Right renal pelvis (tissue), 4 donors: Measurements from ENCODE around the gene ADAMTS2. TPM values are rescaled to one million over a fixed set of nuclear protein-coding genes. Genes with fewer than 3 reads are reported as not detected.
"Not testable (repeated sequence)": the region's sequence is repeated elsewhere in the genome, so short reads cannot be mapped to it uniquely, and the experiment has no call there.

Experiments used
- DNase-seq, 4 donors: peaks; one replicate each; pipeline ENCODE4 v3.0.0-alpha.2; 2013; ENCODE audit warnings: low read depth in 4 of 4, low spot score in 3 of 4, missing footprints in 1 of 4
- polyA plus RNA-seq, 4 donors: library from polyadenylated mRNA; unstranded; fragments of 120-200 nt; gene quantifications; one replicate each; pipeline ENCODE4 v1.2.1, GENCODE V29; 2013; ENCODE audit not compliant: insufficient read length in 4 of 4

The ADAMTS2 gene
- polyA plus RNA-seq, 4 donors: 10.9 to 15.5 (median 11.5) TPM

DNA sequence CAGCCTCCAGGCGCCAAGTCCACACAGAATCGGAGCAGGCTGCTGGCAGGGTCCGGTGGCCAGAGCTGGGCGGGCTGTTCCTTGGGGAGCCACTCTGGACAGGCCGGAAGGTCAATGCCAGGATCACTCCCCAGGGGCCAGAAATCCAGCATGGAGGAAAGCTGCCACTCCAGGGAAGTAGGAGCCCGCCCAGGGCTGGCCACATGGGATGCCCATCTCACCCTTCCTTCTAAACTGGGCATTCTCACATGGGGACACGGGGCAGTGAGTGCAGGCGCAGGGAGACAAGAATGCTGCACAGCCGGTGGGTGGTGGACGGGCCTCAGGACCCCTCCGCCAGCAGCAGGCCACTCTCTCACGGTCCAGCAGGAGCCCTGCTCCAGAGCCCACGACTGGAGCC lies 58.2 kb downstream of the ADAMTS2 start:
- no peak for DNase-seq

DNA sequence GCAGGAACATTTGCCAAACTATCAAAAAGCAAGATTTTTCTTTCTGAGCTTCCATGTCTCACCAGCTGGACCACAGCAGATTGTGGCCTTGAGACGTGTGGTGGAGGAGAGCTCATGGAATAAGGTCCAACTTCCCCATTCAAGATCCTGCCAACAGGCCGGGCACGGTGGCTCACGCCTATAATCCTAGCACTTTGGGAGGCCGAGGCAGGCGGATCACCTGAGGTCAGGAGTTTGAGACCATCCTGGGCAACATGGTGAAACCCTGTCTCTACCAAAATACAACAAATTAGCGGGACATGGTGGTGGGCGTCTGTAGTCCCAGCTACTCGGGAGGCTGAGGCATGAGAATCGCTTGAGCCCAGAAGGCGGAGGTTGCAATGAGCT lies 59.5 kb downstream of the ADAMTS2 start:
- DNase-seq: not testable (repeated sequence)

DNA sequence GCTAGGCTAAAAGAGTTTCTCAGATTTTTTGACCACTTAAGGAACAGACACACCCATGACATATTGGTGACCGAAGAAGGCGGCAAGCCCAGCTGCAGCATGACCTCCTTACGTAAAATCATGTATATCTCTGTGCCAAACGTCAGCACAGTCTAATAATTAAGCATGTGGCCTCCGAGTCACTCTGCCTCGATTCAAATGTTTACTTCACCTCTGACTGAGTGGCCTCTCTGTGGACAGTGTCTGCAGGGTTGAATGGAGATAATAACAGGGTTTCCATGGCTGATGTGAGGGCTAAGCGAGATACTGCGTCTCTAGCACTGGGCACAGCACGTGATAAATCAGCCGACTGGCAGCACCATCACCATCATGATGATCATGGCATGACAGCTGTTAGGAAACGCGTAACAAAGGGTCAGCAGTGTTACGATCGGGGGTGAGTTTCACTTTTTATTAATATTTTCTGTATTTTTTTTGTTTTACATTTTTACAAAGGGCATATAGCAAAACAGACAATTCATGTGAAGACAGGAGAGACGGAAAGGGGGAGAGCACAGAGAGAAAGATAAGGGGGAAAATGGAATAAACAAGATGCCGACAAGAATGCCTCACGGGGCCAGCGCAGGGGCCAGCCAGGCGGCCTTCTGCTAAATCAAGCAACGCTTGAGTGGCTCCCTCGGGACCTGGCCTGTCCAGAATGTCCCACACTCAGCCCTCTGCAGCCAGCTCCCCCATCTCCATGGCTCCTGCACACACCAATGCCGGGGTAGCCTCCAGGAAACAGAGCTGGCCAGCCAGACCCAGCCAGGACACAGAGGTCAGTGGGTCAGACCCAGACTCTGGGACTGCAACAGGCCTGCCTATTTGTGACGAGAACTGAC lies 60.3 kb downstream of the ADAMTS2 start:
- no peak for DNase-seq

DNA sequence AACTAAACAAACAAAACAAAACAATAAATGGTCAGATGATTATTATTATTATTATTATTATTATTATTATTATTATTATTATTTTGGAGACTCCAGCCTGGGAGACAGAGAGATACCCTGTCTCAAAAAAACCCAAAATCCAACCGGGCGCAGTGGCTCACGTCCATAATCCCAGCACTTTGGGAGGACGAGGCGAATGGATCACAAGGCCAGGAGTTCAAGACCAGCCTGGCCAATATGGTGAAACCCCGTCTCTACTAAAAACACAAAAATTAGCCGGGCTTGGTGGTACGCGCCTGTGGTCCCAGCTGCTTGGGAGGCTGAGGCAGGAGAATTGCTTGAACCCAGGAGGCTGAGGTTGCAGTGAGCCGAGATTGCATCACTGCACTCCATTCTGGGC lies 61.4 kb downstream of the ADAMTS2 start:
- not testable (repeated sequence) for DNase-seq

DNA sequence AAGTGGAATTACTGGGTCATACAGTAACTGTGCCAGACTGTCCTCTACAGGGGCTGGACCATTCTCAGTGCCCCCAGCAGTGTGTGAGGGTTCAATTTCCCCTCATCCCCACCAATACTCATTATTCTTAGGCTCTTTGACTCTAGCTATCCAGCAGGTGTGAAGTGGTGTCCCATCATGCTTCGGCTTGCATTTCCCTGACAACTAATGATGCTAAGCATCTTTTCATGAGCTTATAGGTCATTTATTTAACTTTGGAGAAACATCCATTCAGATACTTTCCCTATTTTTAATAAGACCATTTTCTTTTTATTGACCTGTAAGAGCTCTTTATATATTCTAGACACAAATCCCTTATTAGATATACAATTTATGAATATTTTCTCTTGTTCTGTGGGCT lies 63.6 kb downstream of the ADAMTS2 start:
- no peak for DNase-seq

DNA sequence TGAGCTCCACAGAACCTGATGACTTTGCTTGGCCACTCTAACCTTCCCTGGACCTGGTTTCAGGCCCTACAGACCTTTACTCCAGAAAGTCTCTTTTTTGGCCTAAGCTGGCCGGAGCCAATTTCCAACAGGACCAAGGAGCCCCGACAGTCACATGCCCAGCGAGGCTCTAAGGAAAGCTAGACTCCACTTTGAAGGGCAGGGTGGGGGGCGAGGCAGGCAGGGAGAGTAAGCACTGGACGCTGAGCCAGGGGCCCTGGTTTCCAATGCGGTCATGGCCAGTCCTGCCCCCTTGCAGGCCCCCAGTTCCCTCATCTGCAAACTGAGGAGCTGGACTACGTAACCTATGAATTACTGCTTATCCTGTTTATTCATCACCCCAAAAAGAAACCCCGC lies 65.2 kb downstream of the ADAMTS2 start:
- DNase-seq: no peak

DNA sequence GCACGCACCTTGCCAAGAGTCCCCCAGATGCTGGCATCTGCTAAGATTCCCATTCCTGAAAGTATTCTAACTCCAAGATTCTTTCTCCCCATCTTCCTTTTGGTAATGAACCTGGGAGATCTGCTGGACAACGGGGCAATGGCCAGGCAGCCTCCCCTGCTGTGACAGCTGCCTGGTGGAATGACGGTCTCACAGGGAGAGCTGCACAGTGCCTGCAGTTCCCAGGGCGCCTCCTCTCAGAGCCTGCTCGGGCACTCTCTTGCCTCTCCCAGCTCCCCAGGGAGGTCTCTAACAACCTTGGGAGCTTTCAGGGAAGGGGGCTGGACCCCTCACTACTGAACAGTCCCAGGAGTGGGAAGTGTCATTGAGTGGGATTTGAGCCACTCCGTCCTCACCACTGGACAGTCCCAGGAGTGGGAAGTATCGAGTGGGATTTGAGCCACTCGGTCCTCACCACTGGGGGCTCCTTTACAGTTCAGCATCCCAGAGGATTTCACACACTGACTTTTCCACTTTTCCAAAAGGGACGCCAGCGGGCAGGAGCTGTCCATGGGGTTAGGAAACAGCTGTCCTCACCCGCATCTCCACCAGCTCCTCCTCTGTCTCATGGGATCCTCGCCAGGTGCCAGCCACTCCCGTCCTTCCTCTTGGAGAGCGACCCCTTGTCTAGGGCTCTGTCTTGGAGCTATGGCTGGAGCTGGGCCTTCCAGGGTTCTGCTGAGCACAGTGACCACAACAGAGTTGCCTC lies 65.7 kb downstream of the ADAMTS2 start:
- no peak for DNase-seq

DNA sequence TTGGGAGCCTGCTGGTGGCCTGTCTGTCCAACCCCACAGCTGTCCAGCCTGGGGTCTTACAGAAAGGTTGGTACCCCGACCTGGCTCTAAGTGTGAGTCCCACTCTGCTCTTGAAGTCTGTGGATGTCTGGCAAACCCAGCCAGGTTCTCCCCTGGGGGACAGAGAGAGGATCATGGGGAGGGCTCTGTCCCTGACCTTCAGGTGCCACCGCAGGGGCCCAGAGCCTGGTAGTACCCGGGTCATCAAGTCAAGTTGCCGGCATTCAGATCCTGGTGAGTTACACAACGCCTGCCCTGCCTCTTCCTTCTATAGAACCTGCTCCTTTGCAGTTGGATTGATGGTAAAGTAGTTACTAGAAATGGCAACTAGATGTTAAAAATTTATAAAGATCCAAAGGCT lies 66.7 kb downstream of the ADAMTS2 start:
- no peak for DNase-seq

DNA sequence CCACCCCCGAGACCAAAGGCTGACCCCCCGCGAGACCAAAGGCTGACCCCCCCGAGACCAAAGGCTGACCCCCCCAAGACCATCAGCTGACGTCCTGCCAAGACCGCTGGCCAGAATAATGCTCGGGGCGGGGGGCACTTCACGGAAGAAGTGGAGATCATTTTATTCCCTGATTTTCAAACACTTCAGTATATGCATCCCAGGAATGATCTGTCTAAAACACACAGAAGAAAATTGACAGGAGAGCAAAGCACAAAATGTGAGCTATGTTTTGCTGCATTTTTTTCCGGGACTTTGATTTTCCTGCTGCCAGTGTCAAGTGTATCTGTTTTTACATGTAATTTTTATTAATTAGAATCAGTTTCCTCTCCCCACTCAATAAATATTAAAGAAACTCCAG lies 67.1 kb downstream of the ADAMTS2 start:
- DNase-seq: no peak

DNA sequence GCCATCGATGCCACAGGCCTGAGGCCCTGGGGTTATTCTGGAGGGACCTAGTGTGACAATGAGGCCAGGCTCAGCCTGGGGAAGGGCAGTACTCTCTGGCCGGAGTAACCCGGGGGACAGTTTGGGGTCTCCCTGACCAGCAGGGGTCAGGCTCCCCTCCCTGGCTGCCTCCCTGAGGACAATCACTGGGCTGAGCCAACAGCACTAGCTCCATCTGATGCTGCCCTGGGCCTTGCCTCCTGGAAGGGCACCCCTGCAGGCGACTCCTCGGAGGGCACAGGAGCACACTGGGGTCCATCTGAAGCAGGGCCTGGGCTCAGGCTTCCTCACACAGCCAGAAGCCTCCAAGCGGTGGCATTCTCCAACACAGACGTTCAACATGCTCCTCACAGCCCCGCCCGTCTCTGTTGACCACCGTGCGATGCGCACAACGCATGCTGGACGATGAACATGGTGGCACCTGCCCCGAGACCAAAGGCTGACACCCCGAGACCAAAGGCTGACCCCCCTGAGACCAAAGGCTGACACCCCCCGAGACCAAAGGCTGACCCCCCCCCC lies 68.3 kb downstream of the ADAMTS2 start:
- DNase-seq: no peak

DNA sequence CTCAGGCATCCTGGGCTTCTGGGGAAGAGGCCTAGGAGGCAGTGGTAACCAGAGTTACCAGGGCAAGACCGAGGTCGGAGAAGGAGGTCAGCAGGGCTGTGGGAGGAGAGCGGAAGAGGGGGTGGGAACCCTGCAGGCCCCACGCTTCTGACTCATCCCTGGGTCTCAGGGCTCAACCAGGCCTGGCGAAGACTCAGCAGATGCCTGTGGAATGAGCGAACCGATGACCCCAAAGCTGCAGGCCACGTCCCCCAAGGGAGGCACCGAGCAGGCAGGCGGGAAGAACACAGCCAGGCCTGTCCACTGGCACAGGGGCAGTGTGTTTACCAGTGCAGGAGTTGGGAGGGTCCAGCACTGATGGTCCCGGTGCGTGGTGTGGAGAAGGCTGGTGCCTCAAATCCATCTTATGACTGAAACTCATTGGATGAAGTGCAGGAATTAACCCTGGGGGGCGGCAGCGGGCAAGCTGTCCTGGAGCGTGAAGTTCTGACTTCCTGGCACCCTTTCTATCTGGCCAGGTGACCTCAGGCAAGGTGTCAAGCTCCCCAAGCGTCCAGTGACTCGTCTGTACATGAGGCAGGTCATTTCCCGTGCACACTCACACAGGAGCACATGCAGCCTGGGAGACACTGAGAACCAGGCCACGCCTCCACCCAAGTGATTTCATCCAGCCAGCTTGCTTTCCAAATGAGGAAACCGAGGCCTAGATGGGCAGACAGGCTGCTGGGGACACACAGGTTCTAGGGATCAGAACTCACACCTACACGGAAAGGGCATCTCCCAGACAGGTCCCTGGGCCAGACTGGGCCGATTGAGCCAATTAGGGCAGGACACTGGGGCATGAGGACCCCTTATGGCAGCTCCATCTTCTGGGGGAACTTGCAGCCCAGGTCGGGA lies 69.1 kb downstream of the ADAMTS2 start:
- DNase-seq: no peak

DNA sequence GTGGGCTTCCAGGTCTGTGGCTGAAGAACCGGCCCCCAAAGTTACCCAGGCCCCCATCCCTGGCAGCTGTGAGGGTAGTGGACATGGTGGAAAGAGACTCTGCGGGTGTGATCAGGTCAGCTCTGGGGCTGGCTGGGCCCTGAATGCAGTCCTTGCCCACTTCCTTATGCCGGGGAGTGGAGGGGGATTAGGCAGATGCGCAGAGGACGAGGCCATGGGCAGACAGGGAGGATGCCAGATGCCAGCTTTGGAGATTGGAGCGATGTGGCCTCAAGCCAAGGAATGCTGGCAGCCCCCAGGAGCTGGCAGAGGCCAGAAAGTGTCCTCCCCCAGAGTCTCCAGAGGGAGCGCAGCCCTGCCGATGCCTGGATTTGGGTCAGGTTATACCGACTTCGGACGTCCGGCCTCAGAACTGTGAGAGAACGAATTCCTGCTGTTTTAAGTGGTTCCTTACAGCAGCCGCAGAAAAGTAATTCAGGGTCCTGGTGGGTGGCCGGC lies 69.8 kb downstream of the ADAMTS2 start:
- DNase-seq: no peak

DNA sequence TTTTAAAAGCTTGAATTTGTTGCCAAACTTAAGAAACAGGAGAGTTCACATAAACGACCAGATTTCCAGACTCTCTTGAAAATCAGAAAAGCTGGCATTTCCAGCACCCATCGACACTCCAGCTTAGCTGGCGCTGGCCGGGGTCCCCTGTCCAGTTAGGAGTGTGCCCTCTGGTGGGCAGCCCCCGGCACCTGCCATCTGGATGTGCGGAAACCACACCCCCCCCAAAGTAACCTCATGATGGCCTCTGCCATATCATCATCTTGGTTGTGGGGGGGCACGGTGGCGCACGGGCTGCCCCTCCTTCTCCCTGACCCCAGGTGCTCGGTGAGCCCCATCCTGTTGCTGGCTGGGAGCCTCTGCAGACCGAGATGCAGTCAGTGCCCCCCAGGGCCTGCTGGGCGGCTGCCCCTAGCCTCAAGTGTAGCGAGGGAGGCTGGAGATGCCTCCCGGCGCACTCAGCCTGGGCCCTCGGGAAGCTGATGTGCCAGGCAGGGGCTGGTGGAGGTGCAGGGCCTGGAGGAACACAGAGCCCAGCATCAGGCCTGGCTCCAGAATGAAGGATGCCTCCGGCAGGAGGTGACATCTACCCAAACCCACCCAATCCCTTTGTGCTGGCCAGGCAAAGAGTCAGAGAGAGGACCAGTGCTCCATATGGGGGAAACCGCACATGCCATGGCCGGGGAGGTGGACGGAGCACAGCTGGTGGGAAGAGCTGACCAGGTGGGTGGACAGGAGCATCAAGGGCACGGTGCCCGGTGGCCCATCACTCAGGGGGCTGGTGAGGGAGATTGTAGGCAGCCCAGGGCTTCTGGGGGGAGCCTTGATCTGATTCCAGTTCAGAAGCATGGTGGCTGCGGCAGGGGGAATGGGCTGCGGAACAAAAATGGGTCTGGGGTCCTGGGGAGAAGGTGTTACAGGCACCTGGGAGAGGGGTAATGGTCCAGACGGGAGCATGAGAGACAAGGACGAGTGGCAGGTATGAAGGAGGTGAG lies 70.6 kb downstream of the ADAMTS2 start:
- DNase-seq: no peak

DNA sequence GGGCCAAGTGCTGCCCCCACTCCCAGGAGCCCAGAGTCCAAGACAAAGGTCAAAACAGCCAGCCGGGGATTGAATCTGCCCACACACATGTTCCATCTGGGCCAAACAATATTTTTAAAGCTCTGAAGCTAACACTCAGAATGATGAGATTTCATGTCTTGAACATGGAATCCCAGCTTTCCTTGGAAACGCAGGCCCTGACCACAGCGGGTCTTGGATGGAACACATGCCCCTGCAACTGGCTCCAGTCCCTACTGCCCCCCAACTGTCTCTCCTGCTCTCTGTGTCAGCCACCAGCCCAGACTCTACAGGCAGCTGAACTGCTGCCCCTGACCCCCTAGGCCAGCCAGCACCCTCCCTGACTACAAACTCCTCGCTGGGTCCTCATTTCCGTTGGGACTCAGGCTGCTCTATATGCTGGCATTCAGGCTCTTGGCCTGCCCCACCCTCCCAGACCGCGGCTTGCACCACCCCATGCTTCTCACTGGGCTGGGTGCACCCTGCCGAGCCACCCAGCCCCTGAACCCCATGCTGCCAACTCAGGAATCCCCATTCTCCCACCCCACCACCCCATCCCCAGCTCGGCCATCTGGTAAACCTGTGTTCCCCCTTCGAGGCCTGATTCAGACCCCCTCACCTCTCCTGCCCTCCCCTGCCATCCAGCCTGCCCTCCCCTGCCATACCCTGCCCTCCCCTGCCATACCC lies 71.7 kb downstream of the ADAMTS2 start:
- DNase-seq: no peak

DNA sequence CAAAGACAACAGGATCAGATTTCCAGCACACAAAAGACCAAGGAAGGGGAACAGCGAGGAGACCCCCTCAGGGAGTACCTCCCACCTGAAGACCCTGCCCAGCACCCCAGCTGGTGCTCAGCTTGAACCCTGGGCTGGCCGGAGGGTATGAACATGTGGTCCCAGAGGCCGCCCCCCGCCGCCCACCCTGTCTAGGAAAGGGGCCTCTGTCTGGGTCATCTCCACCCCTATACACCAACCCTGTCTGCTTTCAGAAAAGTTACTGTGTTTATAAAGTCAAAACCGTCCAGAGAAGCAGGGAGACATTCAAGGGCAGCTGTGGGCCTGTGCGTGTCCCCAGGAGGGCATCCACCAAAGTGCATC lies 72.2 kb downstream of the ADAMTS2 start:
- DNase-seq: no peak

DNA sequence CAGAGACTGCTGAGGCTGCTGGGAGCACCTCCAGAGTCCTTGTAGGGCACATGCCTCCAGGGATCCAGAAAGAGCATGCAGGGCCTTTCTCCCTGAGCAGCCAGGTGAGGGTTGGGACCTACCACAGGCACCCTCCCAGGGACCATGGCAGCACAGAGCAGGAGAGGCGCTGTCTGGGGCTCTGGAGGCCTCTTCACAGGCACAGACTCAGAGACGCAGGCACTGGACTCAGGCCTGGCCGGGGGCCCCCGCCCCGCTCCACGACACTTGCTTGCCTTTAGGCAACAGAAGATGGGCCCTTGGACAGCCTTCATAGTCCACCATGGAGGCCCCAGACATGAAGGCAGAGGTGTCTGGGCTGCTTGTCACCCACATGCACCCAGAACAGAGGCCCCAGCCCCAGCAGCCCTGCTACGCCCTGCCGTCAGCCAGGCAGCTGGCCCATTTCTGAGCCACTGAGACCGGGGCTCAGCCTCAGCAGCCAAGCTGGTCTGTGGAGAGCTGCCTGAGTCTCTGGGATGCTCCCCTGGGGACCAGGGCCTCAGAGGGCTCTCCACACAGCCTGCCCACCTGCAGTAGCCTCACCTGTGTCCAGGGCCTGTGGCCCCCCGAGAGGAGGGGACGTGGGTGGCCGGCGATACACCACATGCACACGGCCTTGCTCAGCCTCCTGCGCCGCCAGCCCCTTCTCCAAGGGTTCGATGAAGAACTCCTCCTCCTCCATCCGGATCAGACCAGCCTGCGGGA lies 72.8 kb downstream of the ADAMTS2 start:
- DNase-seq: no peak

DNA sequence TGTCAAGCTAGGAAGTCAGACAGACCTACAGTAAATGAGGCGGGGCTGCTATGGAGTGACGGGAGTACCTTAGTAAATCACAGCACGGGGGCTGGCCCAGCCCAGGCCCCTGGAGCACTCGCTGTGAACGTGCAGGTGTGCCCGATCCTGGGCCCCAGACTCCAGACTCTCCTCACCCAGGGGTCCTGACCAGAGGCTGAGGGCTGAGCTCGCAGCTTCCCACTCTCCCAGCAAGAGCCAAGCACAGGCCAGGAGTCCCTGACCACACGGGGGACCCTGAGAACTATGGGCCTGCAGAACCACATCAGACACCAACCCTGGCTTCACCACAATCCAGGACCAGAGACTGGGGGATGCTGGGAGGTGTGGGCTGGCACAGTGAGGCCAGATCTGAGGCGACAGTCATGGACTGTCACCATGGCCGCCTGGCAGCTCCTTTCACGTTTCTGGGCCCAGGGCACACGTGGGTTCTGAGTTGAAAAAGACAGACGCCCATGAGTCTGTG lies 73.4 kb downstream of the ADAMTS2 start:
- DNase-seq: no peak

DNA sequence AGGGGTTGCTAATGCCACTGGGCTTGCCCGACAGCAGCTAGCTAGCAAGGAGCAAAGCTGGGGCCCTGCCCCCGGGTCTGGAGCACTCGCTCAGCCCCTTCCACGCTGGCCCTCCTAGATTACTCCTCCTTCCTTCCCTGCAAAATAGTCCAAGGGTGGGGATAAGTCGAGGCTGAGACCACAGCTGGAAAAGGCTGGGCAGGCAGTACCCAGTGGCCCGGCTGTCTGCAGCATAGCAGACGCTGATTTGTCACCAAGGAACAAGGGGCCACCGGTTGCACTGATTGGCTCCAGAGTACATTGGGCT lies 73.9 kb downstream of the ADAMTS2 start:
- no peak for DNase-seq
